ENCODE results near the gene PLA2G4B. TPM values are rescaled to one million over a fixed set of nuclear protein-coding genes. Genes with fewer than 3 reads are reported as not detected.

PLA2G4B gene
- 0.29 and 1.4 TPM in 2 replicates for total RNA-seq

GRCh38 chr15:41838400-41838897 lies at the start of gene PLA2G4B:
PLA2G4B (plus strand) TSS chr15:41838847; CDS start chr15:41838914, 67 bp downstream.

GRCh38 chr15:41827880-41828806 lies 10.5 kb upstream of the PLA2G4B start, which contains the start of gene JMJD7:
JMJD7 (plus strand) TSS chr15:41828092; CDS start chr15:41828125, 33 bp downstream.

GRCh38 chr15:41893422-41894250 lies 55.0 kb downstream of the PLA2G4B start, which contains the start of gene SPTBN5:
SPTBN5 (minus strand) TSS chr15:41894053; CDS start chr15:41893497, 556 bp downstream.

Other genes starting within 250 kb of the PLA2G4B start
- gene MGA, start 178.4 kb upstream of the PLA2G4B start, total RNA-seq = 7.5 and 10.6 TPM in 2 replicates
- 9.7 and 10.1 TPM in 2 replicates for gene MAPKBP1, start 64.4 kb upstream of the PLA2G4B start, total RNA-seq
- gene JMJD7, start 10.8 kb upstream of the PLA2G4B start, total RNA-seq = 7.8 and 20.9 TPM in 2 replicates
- gene SPTBN5, start 55.2 kb downstream of the PLA2G4B start, total RNA-seq = under 0.01 and 0.18 TPM in 2 replicates
- gene EHD4, start 133.7 kb downstream of the PLA2G4B start, total RNA-seq = 30.8 and 33.0 TPM in 2 replicates
- gene PLA2G4E, start 182.2 kb downstream of the PLA2G4B start, total RNA-seq = not detected in 2 replicates

All from myometrial cell (primary cell).